Fibroblast of villous mesenchyme (primary cell): Measurements from ENCODE around the gene UCK1. TPM values are rescaled to one million over a fixed set of nuclear protein-coding genes. Genes with fewer than 3 reads are reported as not detected.
A peak's percentile ranks its signal among the peaks of the same experiment; 100 is the strongest.
"Not testable (repeated sequence)": the region's sequence is repeated elsewhere in the genome, so short reads cannot be mapped to it uniquely, and the experiment has no call there.

Source experiments
- DNase-seq: peaks from one replicate; pipeline ENCODE4 v3.0.0-alpha.2; 2010; ENCODE audit warnings: low read depth
- H3K4me3 ChIP-seq: 2 replicates; pipeline ENCODE4 v1.5.1; 2011; ENCODE audit warnings: low read depth, mild to moderate bottlenecking, low read length
- total RNA-seq: library from RNA; depleted of rRNA; stranded (reverse); fragments of >200 nt; gene quantifications from 2 replicates; pipeline ENCODE4 v1.2.3, GENCODE V29; 2012
- TF ChIP-seq, protein P1 (sequence below): IDR thresholded peaks from 2 replicates; pipeline ENCODE4 v1.5.1; 2012; ENCODE audit warnings: low read depth, mild to moderate bottlenecking, low read length; ENCODE audit not compliant: insufficient read depth

Gene UCK1
- total RNA-seq, 1 donor = 28.5 TPM

DNA sequence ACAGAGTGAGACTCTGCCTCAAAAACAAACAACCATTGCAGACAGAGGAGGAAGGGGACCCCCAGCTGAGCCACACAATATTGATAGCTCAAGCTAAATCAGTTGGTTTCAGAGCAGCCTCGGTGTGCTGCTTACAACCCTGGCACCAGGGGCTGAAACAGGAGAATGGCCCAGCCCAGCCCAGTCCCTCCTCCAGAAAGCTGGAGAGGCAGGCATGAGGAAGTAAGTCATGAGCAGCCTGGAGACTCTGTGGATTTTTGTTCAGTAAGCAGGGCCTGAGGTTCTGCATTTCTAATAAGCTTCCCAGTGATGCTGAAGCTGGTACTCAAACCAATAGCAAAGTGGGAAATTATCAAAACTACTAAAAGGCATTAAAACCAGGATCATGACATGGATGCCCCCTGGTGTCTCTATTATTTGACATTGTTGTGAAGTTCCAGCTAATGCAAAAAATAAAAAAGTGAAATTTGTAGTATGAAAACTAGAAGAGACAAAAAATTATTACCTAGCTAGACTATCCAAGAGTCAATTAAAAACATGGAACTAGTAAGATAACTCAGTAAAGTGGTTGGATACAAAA, 28.4 kb upstream of the UCK1 start:
- H3K4me3 ChIP-seq = no peak overlapping the region
- TF ChIP-seq, protein P1, sequence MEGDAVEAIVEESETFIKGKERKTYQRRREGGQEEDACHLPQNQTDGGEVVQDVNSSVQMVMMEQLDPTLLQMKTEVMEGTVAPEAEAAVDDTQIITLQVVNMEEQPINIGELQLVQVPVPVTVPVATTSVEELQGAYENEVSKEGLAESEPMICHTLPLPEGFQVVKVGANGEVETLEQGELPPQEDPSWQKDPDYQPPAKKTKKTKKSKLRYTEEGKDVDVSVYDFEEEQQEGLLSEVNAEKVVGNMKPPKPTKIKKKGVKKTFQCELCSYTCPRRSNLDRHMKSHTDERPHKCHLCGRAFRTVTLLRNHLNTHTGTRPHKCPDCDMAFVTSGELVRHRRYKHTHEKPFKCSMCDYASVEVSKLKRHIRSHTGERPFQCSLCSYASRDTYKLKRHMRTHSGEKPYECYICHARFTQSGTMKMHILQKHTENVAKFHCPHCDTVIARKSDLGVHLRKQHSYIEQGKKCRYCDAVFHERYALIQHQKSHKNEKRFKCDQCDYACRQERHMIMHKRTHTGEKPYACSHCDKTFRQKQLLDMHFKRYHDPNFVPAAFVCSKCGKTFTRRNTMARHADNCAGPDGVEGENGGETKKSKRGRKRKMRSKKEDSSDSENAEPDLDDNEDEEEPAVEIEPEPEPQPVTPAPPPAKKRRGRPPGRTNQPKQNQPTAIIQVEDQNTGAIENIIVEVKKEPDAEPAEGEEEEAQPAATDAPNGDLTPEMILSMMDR = peak; percentile 5
- DNase-seq = no peak

DNA sequence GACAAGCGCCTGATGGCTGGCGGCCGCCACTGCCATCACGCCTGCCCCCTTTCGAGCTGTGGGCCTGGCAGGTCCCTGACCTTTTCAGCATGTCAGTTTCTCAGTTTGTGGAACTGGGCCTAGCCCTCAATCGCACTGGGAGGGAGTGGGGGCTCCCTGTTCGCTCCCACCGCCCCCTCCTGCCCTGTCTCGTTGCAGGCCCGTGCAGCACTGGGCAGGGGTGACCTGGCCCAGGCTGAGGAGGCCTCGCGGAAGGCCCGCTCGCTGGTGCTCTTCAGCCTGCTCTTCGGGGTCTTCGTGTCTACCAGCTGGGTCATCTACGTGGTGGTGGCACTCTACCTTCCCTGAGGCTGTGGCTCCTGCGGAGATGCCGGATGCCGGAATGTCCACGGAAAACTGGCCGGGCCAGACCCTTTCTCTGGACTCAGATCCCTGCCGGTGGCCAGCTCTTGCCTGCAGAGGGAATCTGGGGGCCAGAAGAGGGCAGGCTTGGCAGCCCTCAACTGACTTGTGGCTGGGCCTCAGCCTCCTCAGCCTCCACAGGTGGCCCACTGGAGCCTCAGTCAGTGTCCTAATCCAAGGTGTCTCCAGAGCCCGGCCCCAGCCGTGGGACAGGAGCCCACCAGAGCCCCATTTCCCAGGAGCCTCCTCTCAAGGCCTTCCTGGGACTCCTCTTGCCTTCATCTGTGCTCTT, 26.9 kb upstream of the UCK1 start:
- no peak for DNase-seq
- H3K4me3 ChIP-seq = no peak overlapping the region
- TF ChIP-seq, protein P1 = no peak

DNA sequence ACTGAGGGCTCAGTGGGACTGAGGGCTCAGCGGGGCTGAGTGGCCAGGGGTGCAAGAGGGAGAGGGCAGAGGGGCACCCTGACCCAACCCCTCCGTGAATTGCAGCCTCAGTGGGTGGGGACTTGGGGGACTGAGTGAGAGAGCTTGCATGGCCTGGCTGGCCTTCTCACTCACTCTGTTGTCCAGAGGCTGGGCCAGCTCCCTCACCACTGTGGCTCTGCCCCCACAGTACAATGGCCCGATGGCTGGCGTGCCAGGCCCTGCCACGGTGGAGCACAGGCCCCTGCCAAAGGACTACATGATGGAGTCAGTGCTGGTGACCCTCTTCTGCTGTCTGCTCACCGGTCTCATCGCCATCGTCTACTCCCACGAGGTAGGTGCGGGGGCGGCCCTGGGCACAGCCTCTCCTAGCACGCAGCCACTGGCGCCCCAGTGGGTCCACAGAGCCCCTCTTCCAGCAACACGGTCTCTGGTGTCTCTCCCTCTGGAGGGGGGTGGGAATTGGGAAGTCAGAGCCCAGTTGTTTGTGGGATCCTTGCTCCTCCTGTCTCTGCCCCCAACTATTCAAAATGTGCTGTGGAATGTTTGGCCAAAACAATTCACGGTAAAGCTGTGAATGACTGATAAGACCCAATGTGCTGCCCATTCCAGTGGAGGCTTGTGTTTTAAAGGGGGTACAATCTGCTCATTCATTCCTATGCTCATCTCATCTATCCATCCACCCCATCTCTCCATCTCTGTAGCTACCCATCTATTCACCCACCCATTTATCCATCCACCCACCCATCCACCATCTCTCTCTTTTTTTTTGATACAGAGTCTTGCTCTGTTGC, 25.0 kb upstream of the UCK1 start:
- no peak overlapping the region for H3K4me3 ChIP-seq
- TF ChIP-seq, protein P1 = no peak
- no peak for DNase-seq

GRCh38 chr9:131554843-131555351, 23.8 kb upstream of the UCK1 start:
- no peak for DNase-seq
- TF ChIP-seq, protein P1 = no peak

GRCh38 chr9:131554087-131554842, 23.2 kb upstream of the UCK1 start:
- no peak overlapping the region for H3K4me3 ChIP-seq
- TF ChIP-seq, protein P1 = no peak
- DNase-seq = no peak

More at GRCh38 chr9:131554843-131555351, 23.8 kb upstream of the UCK1 start:
- H3K4me3 ChIP-seq = no peak overlapping the region

GRCh38 chr9:131552030-131552429, 21.0 kb upstream of the UCK1 start:
- TF ChIP-seq, protein P1 = no peak
- DNase-seq = no peak
- no peak overlapping the region for H3K4me3 ChIP-seq

DNA sequence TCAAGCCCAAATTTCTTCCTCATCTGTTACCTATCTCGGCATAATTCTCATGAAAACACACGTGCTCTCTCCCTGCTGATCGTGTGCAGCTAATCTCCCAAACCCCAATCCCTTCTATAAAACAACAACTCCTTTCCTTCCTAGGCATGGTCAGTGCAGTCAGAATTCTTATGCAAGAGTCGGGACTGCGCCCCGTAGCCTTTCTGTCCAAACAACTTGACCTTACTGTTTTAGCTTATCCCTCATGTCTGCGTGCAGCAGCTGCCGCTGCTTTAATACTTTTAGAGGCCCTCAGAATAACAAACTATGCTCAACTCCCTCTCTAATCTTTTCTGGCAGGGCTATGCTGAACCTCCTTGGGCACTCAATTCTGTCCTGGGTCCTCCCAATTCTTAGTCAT, 19.4 kb upstream of the UCK1 start:
- not testable (repeated sequence) for H3K4me3 ChIP-seq
- peak; percentile 28 for DNase-seq

GRCh38 chr9:131549186-131549585, 18.1 kb upstream of the UCK1 start:
- not testable (repeated sequence) for H3K4me3 ChIP-seq, DNase-seq
